Subcutaneous adipose tissue (tissue), 4 donors: ENCODE results near the gene IGFALS. TPM values are rescaled to one million over a fixed set of nuclear protein-coding genes. Genes with fewer than 3 reads are reported as not detected.

Source experiments
- CTCF ChIP-seq: fragments of 450-650 bp; IDR thresholded peaks from one replicate; pipeline ENCODE4 v1.5.1; 2016; ENCODE audit warnings: low read depth, mild to moderate bottlenecking, control low read depth, antibody characterized with exemption, moderate library complexity
- total RNA-seq, 4 donors: library from RNA; depleted of rRNA; stranded (reverse); fragments of >200 nt; gene quantifications; one replicate each; pipeline ENCODE4 v1.1.0, GENCODE V29; 2016

The IGFALS gene
- total RNA-seq, 4 donors from 2014 or later: 0.66 TPM; not detected in 3

- TF ChIP-seq CTCF: no peak
Observed at GRCh38 chr16:1828645-1829410, 35.3 kb upstream of the IGFALS start.

GRCh38 chr16:1826691-1827573, 33.4 kb upstream of the IGFALS start, which contains the start of the genes FAHD1 and HAGH:
FAHD1 (plus strand) TSS chr16:1827206; CDS start chr16:1827239, 33 bp downstream.
HAGH (minus strand) TSS chr16:1826825; CDS start chr16:1826787, 38 bp downstream.
- TF ChIP-seq CTCF: no peak

- no peak for TF ChIP-seq CTCF
Observed at GRCh38 chr16:1825864-1826690, 32.6 kb upstream of the IGFALS start.

- no peak for TF ChIP-seq CTCF
Observed at GRCh38 chr16:1825381-1825863, 31.9 kb upstream of the IGFALS start.

GRCh38 chr16:1823821-1824220, 30.3 kb upstream of the IGFALS start:
- no peak for TF ChIP-seq CTCF

GRCh38 chr16:1822801-1823200, 29.3 kb upstream of the IGFALS start:
- no peak for TF ChIP-seq CTCF
